Measurements from ENCODE around the gene FADS1.

Gene FADS1

DNA sequence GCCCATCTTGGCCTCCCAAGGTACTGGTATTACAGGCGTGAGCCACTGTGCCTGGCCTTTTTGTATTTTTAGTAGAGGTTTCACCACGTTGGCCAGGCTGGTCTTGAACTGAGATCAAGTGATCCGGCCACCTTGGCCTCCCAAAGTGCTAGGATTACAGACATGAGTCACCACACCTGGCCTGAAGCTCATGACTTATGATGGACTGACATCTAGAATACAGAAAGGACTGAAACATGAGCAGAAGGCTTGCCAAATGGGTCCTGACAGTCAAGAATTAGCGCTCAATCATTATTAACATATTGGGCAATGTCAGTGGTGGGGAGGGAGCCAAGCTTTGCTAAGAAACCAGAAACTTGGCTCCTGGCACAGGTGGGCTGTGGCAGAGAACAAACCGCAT, 5.0 kb downstream of the FADS1 start:
- Histone ChIP-seq H3K27ac (no peak overlapping the region), H3K36me3 (peaks cover 43 to 63% (median 58%) of the 10 kb centered on the region in 3 donors), H3K4me1 (no peaks in the 10 kb centered on the region), H3K9me3 (no peaks in the 10 kb centered on the region), H3K27me3 (no peaks in the 10 kb centered on the region), H3K4me3 (no peak overlapping the region)
- TF ChIP-seq, protein P1, sequence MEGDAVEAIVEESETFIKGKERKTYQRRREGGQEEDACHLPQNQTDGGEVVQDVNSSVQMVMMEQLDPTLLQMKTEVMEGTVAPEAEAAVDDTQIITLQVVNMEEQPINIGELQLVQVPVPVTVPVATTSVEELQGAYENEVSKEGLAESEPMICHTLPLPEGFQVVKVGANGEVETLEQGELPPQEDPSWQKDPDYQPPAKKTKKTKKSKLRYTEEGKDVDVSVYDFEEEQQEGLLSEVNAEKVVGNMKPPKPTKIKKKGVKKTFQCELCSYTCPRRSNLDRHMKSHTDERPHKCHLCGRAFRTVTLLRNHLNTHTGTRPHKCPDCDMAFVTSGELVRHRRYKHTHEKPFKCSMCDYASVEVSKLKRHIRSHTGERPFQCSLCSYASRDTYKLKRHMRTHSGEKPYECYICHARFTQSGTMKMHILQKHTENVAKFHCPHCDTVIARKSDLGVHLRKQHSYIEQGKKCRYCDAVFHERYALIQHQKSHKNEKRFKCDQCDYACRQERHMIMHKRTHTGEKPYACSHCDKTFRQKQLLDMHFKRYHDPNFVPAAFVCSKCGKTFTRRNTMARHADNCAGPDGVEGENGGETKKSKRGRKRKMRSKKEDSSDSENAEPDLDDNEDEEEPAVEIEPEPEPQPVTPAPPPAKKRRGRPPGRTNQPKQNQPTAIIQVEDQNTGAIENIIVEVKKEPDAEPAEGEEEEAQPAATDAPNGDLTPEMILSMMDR (IDR thresholded peaks at IDR 0.05) = no peak
- DNase-seq = no peak
- intact Hi-C loops (cut with DNase I; ENCODE audit: low total_unique reads) = no loop called here

DNA sequence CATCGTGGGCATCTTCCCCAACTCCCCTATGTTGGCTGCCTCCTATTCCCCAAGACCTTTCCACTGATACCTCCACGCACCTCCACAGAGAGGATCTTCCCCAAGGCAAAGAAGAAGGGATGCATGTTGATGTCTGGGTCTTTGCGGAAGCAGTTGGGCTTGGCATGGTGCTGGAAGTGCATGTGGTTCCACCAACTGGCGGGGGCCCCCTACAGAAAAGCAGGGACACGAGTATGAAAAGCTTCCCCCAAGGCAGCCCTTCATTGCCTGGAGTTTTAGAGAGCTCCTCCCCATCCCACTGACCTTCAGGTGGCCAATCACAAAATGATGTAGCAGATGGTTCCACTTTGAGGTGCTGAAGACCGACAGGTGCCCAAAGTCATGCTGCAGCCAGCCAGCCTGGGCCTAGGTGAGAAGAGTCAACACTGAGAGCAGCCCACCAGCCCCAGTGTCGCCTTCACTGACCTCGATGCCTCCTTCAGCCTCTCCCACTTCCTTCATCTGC, 6.1 kb downstream of the FADS1 start:
- no peak overlapping the region for H3K27ac ChIP-seq
- no peaks in the 10 kb centered on the region for H3K27me3 ChIP-seq
- H3K4me1 ChIP-seq = no peaks in the 10 kb centered on the region
- no peak overlapping the region for H3K4me3 ChIP-seq
- no peaks in the 10 kb centered on the region for H3K9me3 ChIP-seq
- DNase-seq = no peak
- intact Hi-C loops (cut with DNase I; ENCODE audit: low total_unique reads) = no loop called here
- TF ChIP-seq, protein P1 (IDR thresholded peaks at IDR 0.05) = no peak
- peaks cover 53 to 71% (median 64%) of the 10 kb centered on the region in 3 donors for H3K36me3 ChIP-seq

DNA sequence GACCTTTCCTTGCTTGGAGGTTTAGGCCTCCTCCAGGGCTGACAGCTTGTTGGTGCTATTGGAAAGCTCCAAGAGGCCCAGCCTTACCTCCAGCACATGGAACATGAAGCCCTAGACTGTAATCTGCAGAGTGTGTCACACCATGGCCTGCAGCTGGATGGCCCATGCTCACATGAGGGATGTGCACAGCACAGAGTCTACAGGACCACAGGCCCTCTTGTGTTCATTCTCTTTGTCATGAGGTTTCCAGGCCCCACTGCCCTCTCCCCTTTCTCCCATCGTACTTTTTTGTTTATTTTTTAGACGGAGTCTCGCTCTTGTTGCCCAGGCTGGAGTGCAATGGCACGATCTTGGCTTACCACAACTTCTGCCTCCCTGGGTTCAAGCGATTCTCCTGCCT, 10.0 kb downstream of the FADS1 start:
- no peaks in the 10 kb centered on the region for H3K4me1 ChIP-seq
- no peak overlapping the region for H3K4me3 ChIP-seq
- H3K27ac ChIP-seq = no peak overlapping the region
- peaks cover 74 to 95% (median 84%) of the 10 kb centered on the region in 3 donors for H3K36me3 ChIP-seq
- no peaks in the 10 kb centered on the region for H3K9me3 ChIP-seq
- TF ChIP-seq, protein P1 (IDR thresholded peaks at IDR 0.05) = no peak
- no peaks in the 10 kb centered on the region for H3K27me3 ChIP-seq
- intact Hi-C loops (cut with DNase I; ENCODE audit: low total_unique reads) = no loop called here
- no peak for DNase-seq

DNA sequence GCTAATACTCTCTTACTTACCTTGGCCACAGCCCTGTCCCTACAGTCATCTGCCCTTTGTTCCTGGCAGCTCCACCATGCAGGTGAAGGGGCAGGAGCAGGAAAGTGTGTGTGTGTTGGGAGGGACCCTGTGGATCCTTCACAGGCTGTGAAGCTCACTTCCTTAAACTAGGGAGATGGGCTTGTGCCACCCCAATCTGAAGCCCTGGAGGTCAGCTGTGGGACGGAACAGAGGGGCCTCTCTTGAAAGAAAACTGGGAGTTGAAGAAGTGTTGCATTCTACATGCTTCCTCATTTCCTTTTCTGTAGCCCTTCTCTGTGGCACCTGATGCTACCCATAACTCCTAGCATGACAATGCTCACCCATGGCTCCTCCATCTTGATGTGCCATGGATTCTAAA, 11.7 kb downstream of the FADS1 start:
- Histone ChIP-seq H3K4me1 (no peaks in the 10 kb centered on the region), H3K27me3 (no peaks in the 10 kb centered on the region), H3K36me3 (peaks cover 61 to 84% (median 72%) of the 10 kb centered on the region in 3 donors), H3K4me3 (no peak overlapping the region), H3K9me3 (no peaks in the 10 kb centered on the region), H3K27ac (no peak overlapping the region)
- DNase-seq = no peak
- TF ChIP-seq, protein P1 (IDR thresholded peaks at IDR 0.05) = no peak
- intact Hi-C loops (cut with DNase I; ENCODE audit: low total_unique reads) = no loop called here

DNA sequence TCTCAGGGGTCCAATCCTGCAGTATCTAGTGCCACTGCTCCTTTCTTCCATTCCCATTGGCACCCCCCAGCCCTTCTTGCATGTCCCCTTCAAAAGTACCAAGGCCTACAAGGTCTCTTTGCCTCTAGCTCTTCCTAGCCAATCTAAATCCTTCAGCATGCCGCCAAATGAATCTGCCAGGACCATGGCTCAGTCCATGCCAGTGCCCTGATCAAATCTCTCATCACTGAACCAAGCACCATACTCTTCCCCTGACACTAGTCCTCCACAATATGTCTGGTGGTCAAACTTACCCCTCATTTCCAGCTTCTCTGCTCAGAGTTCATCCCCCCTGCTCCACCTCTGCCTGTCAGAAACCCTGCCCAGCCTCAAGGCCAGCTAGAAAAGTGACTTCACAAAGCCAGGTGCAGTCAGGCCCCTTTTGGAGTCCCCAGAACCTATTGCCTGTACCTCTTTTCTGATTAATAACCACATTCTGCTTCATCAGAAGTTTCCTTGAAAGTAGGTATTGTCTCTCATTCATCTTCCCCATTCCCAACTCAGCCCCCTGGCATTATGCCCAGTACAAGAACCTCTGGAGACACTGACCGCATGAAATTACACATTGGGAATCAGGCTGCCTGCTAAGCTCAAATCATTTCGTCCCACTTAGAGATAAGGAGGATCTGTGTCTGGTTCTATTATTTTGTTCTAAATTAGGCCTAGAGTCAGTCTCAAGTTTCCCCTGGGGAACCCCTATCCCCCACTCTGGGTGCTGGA, 12.7 kb downstream of the FADS1 start:
- H3K4me3 ChIP-seq = no peak overlapping the region
- no peak overlapping the region for H3K27ac ChIP-seq
- H3K4me1 ChIP-seq = no peaks in the 10 kb centered on the region
- H3K27me3 ChIP-seq = no peaks in the 10 kb centered on the region
- TF ChIP-seq, protein P1 (IDR thresholded peaks at IDR 0.05) = no peak
- H3K36me3 ChIP-seq = peaks cover 51 to 74% (median 61%) of the 10 kb centered on the region in 3 donors
- H3K9me3 ChIP-seq = no peaks in the 10 kb centered on the region
- intact Hi-C loops (cut with DNase I; ENCODE audit: low total_unique reads) = no loop called here
- DNase-seq = no peak

Data from tibial artery (tissue), 4 donors.